GM12875 (cell line): ENCODE results near the gene NDRG4.

ENCODE experiments used
- H3K4me3 ChIP-seq: one replicate; pipeline ENCODE4 v1.5.1; 2011; ENCODE audit warnings: low read depth, low read length, control low read depth
- TF ChIP-seq, protein P1 (sequence below): IDR thresholded peaks from 2 replicates; pipeline ENCODE4 v1.5.1; 2011; ENCODE audit warnings: low read depth, mild to moderate bottlenecking, control low read depth, inconsistent platforms, low read length, moderate library complexity, borderline replicate concordance; ENCODE audit not compliant: insufficient read depth

Gene NDRG4

DNA sequence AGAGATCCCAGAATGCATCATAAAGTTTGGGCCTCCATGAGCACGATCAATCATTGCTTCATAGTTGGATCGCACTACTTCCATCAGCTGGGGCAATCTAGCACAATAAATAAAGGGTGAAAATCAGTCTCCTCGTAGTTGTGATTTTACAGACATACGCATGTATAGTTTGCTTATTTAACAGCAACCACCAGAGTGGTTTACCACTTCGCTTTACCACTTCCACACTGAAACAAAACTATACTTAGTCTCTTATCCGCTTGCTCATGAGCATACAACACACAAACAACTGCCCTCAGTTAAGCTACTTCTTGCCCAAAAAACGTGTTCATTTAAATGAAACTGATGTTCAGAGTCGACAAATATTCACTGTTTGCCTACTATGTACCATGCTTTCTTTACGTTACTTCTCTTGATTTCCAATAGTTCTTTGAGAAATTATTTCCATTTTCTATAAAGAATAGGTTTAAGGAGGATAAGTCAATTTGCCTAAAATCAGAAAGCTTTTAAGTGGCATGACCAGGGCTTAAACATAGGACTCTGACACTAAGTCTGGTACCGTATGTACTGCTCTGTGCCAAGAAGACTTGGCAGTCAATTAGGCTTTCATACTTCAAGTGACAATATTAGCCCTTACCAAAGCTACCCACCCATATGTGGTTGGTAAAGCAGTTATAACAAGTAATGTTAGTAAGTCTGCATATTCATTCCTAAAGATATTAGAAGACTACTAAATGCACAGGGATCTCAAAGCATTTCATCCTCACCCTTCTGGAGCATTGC lies 37.4 kb downstream of the NDRG4 start:
- no peak overlapping the region for H3K4me3 ChIP-seq
- TF ChIP-seq, protein P1, sequence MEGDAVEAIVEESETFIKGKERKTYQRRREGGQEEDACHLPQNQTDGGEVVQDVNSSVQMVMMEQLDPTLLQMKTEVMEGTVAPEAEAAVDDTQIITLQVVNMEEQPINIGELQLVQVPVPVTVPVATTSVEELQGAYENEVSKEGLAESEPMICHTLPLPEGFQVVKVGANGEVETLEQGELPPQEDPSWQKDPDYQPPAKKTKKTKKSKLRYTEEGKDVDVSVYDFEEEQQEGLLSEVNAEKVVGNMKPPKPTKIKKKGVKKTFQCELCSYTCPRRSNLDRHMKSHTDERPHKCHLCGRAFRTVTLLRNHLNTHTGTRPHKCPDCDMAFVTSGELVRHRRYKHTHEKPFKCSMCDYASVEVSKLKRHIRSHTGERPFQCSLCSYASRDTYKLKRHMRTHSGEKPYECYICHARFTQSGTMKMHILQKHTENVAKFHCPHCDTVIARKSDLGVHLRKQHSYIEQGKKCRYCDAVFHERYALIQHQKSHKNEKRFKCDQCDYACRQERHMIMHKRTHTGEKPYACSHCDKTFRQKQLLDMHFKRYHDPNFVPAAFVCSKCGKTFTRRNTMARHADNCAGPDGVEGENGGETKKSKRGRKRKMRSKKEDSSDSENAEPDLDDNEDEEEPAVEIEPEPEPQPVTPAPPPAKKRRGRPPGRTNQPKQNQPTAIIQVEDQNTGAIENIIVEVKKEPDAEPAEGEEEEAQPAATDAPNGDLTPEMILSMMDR, result no peak

DNA sequence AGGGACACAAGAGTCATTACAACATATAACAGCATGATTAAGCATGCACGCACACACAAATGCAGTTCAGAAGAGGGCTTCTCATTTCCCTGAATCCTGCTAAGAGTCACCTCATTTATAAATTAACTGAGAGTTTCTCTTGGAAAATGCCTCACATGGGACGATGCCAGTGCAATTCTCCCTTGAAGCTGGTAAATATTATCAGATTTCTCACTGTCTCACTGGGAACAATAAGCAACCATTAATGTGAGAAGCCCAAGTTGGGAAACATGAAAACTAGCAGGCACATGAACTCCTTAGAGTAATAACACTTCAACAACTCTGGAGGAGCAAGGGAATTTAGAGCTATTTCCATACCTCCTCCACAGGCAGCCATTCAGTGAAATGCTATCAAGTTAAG lies 41.8 kb downstream of the NDRG4 start:
- TF ChIP-seq, protein P1, result no peak
- H3K4me3 ChIP-seq, result no peak overlapping the region

DNA sequence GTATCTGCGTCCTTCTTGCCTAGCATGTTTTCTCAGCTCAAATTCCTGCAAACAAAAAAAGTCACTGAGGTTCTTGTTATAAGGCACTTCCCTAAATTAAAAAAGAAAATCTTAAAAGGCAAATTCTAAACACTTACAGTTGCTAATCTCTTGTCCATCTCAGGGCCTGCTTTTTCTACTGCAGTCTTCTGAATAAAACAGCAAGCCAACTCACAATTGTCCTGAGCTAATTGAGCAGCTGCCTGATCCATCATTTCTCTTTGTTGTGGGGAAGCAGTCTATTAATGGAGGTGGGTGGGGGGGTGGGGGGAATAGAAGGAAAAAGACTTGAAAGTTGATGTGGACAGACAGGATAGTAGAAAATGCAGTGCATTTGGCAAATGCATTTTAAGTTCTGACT lies 42.3 kb downstream of the NDRG4 start:
- TF ChIP-seq, protein P1, result no peak
- no peak overlapping the region for H3K4me3 ChIP-seq

DNA sequence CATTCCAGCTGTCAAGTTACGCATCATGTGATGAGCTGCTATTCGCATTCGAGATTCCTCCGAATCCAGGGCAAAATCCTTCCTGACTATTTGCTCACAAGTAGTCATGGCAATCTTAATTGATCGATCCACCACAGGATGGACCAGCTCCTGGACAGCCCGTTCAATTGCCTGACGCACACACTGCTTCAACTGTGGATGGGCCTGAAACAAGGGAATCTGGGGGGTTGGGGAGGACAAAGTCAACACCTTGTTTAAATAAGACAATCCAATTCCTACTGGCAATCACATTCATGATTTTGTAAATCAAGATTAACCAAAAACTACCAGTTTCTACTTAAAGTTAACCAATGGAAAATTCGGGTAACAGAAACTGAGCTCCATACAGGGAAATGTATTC lies 43.7 kb downstream of the NDRG4 start:
- TF ChIP-seq, protein P1, result no peak
- no peak overlapping the region for H3K4me3 ChIP-seq

- H3K4me3 ChIP-seq, result no peak overlapping the region
- TF ChIP-seq, protein P1, result no peak
Observed at GRCh38 chr16:58548378-58548777, 48.4 kb downstream of the NDRG4 start.

DNA sequence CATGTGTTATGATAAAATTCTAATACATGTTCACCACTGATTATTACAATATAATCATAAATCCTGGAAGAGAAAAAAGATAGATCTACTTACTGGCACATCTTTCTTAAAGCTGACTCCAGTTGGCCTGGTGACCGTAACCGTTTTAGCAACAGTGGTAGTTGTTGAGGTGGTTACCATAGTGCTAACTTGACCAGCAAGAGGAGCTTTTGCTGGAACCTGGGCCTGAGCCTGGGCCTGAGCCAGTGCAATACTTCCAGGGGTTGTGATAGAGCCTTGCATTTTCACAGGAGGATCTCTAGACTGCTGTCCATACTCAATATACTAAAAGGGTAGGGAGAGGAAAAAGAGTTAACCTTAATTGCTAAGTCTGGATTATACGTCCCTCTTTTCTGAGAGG lies 51.6 kb downstream of the NDRG4 start:
- no peak overlapping the region for H3K4me3 ChIP-seq
- TF ChIP-seq, protein P1, result no peak

DNA sequence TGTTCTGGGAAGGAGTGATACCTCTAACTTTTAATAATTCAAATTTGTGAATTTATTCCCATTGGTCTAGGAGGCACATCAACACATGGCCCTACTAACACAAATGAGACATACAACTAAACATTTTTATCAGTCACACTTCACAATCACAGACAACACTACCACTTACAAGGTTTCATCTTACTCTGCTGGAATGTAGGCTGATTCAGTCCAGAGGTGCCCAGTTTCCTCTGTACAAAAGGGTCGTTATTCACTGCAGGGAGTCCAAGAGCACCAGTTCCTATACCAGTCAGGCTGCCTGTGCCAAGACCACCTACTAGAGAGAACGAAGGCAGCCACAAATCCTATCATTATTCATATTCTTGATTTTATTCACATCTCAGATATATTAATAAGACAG lies 56.7 kb downstream of the NDRG4 start:
- TF ChIP-seq, protein P1, result no peak
- no peak overlapping the region for H3K4me3 ChIP-seq
